IPS-NIHi7 (cell line): ENCODE results near the gene SUMF2.
"Not testable (repeated sequence)": the region's sequence is repeated elsewhere in the genome, so short reads cannot be mapped to it uniquely, and the experiment has no call there.

Source experiments
- DNase-seq: peaks from one replicate; pipeline ENCODE4 v3.0.0; 2012; ENCODE audit warnings: mixed read lengths; ENCODE audit errors: extremely low spot score

Gene SUMF2

DNA sequence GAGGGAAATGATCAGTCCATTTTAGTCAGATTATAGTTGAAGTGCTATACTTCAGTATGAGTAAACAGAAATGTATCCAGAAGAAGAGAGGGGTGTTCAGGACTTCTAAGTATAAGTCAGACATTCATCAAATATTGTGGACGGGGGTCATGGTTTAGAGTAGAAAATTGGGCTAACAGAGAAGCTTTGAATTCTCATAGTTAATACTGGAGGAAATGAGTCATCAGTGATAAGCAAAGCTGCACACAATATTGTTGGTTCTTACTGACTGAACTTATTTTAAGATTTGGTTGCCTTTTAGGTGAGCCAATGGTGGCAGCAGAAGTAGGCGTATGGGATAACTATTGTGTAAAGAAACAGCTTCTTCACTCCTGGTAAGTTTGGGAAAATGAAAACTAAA is 1.7 kb upstream of the SUMF2 start:
- DNase-seq, result no peak

DNA sequence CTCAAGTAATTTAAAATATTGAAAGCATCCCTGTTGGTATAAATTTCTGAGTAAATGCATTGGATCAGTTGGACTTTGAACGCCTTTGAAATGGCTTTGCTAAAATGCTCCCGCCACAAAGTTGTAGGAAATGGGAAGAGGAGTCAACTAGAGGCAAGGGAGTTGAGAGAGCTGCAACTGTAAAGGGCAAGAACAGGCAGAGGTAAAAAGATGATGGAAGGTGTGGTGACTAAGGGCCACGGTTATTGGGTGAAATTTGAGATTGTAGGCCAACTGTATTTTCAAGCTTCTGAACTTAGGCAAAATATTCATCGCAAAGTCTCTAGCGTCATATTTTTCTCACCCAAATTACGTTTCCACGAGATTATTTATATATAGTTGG is 595 bp upstream of the SUMF2 start:
- DNase-seq, result no peak

GRCh38 chr7:56066376-56066775 is 2.3 kb downstream of the SUMF2 start:
- DNase-seq, result not testable (repeated sequence)

DNA sequence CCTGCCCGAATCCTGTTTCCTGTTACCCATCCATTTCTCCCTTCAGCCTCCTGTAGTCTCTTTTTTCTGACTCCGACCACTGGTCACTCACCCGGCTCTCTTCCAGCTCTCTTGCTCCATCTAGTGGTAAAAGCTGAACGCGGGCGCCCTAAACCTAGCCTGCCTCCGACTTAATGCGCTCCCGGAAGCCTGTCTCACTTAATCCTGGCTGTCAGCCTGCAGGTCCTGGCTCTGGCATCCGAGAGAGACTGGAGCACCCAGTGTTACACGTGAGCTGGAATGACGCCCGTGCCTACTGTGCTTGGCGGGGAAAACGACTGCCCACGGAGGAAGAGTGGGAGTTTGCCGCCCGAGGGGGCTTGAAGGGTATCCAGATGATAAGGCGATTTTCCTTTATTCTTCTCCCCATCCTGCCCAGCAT is 10.3 kb downstream of the SUMF2 start:
- peak; percentile 88 for DNase-seq

- no peak for DNase-seq
Measured at GRCh38 chr7:56077681-56078080, 13.6 kb downstream of the SUMF2 start.

DNA sequence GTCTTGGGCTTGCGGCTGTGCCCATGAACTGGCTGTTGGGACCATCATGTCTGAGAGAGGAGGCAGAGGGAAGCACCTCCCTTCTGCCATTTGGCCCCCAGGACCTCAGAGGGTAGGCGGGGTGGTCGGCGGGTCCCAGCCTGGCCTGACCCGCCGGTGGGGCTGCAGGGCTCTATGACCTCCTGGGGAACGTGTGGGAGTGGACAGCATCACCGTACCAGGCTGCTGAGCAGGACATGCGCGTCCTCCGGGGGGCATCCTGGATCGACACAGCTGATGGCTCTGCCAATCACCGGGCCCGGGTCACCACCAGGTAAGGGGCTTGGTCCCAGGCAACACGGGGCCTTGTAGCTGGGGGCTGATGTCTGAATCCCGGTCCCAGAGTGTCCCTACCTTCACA is 14.1 kb downstream of the SUMF2 start:
- no peak for DNase-seq

GRCh38 chr7:56079450-56080185 is 15.5 kb downstream of the SUMF2 start:
- no peak for DNase-seq

DNA sequence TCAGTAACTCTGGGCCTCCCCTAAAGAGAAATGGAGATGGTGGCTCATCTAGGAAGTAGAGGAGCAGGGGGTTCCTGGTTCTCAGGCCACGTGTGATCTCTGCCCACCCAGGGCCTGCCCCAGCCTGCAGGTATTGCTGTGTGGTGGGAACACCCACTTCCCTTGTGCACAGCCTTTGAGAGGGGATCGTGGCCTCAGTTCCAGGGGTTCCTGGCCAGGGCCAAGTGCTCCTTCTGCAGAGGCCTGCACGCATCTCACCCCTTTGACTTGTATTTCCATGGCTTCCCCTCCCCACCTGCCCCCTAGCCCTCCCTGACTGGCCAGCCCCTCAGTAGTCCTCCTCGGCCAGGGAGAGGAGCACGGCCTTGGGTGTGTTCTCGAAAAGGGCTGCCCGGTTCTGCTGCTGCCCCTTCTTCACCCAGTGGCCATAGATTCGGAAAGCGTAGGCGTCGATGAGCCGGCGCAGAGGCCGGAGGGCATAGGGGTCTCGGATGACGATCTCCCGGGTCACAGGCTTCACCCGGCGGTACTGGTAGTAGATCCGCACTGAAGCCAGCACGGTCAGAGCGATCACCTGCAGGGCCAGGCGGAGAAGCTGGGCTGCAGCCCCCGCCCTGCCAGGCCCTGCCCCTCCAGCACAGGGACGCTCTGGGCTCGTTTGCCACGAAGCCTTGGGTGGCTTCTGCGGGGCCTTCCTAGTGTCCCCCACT is 16.8 kb downstream of the SUMF2 start:
- DNase-seq, result not testable (repeated sequence)

DNA sequence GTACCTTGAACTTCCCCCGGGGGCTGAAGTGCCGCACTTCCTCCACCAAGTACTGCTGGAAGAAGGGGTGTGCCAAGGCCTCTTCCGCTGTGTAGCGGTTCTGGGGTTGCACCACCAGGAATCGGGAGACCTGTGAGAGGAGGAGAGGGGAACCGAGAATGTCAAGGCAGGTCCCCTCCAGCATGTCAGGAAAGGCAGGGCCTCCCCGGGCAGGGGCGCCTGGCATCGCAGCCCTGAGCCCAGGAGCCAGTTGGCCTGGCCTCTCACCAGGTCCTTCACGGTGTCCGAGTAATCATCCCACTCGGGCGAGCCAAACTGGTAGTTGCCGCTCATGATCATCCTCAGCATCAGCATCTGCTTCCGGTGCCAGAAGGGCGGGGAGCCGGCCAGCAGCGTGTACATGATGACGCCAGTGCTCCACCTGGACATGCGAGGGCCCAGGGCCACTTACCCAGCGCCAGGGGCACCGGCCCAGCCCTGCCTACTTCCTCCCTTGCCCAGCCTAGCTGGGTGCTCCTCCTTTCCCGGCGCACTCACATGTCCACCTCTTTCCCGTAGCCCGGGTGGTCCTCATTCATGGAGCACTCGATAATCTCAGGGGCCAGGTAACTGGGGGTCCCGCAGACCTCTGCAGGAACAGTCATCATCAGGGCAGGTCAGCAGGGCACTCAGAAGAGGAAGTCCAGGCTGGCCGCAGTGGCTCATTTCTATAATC is 17.7 kb downstream of the SUMF2 start:
- no peak for DNase-seq

DNA sequence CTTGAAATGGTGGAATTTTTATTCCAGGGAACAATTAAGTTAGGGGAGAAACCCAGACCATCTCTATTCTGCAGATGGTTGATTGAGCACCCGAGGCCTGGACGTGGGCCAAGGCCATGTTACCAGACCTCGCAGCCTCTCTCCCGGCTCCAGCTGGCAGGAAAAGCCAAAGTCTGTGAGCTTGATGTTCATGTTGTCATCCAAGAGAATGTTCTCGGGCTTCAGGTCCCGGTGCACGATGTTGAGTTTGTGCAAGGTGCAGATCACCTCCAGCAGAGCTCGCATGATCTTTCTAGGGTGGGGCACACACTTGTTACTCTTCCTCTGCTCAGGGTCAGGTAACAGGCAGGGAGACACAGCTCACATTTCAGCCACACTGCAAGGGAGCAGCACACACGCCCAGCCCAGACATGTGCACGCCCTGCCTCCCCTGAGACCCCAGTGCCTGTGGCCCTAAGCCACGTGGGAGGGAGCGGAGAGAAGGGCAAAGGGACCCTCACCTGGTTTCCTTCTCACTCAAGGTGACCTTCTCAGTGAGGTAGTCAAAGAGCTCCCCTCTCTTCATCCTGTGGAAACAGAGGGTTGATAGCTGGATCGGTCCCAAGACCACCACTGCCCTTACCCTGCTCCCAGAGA is 19.2 kb downstream of the SUMF2 start:
- DNase-seq, result no peak

- no peak for DNase-seq
Measured at GRCh38 chr7:56086761-56087160, 22.7 kb downstream of the SUMF2 start.

DNA sequence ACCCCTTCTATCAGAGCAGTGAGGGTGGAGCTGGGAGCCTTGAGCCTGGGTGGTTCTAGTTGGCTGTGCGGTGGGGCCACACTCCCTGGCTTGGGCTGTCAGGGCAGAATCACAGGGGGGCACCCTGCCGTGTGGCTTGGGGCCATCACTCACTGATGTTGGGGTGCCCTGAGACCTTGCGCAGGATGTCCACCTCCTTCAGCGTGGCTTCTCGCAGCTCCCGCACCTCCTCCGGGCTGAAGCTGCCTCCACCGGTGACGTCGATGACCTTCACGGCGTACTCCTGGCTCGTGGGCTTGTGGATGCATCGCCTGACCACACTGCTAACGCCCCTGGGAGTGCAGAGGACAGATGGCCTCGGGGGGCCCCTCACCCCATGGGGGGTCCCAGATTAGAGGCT is 23.4 kb downstream of the SUMF2 start:
- no peak for DNase-seq

- DNase-seq, result no peak
Measured at GRCh38 chr7:56091591-56091990, 27.5 kb downstream of the SUMF2 start.

DNA sequence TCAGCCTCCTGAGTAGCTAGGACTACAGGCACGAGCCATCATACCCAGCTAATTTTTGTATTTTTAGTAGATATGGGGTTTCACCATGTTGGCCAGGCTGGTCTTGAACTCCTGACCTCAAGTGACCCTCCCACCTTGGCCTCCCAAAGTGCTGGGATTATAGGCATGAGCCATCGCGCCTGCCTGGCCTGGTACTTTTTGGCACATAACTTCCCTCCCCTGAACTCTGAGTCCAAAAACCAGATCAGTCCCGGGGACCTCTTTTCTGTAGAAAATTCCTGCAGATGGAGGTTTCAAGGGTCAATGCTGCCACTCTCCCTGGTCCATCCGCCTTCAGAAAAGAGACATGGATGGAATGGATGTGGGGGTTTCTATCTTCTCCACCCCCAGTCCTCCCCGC is 28.3 kb downstream of the SUMF2 start:
- DNase-seq, result not testable (repeated sequence)

DNA sequence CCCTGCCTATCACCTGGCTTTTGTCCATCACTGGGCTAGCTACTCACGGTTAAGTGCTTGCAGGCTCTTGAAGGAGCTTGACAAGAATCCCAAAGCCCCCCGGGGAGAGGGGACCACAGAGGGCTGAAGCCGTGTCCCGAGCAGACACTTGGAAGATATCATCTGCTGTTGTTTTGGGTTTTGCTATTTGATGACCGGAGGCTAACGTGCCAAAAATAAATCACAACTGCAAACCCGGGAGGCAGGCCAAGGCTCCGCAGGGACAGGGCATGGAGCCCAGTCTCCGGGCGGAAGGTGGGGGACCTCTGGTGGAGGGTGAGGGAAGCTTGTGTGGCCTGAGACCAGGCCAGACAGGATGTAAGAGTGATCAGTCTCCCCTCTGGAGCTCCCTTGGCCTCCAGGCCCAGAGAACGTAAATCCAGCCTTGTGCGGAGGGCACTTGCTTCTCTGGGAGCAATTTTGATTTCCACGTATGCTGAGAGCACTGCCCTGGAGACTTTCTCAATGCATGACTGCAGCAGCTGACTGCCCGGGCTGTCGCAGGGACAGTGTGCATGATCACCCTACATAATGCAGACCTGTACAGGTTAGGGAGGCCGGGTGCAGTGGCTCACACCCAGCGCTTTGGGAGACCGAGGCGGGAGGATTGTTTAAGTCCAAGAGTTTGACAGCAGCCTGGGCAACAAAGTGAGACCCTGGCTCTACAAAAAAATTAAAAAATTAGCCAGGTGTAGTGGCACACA is 28.9 kb downstream of the SUMF2 start, which contains the start of gene PHKG1:
TSS of gene PHKG1 (minus strand) at position 164 of the 743 bp plus-strand sequence. CDS start 4,011 bp downstream, outside the sequence.
- DNase-seq, result peak; percentile 43

DNA sequence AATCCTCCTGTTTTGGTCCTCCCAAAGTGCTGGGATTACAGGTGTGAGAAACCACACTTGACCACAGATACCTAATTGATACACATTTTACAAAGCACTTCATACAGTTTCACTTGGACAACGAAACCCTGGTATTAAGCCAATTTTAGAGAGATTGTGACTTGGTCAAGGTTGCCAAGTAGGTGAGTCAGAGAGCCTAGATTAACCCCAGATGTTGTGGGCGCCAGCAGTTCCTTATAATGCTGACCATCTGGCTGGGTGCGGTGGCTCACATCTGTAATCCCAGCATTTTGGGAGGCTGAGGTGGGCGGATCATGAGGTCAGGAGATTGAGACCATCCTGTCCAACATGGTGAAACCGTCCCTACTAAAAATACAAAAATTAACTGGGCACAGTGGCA is 33.6 kb downstream of the SUMF2 start:
- no peak for DNase-seq

DNA sequence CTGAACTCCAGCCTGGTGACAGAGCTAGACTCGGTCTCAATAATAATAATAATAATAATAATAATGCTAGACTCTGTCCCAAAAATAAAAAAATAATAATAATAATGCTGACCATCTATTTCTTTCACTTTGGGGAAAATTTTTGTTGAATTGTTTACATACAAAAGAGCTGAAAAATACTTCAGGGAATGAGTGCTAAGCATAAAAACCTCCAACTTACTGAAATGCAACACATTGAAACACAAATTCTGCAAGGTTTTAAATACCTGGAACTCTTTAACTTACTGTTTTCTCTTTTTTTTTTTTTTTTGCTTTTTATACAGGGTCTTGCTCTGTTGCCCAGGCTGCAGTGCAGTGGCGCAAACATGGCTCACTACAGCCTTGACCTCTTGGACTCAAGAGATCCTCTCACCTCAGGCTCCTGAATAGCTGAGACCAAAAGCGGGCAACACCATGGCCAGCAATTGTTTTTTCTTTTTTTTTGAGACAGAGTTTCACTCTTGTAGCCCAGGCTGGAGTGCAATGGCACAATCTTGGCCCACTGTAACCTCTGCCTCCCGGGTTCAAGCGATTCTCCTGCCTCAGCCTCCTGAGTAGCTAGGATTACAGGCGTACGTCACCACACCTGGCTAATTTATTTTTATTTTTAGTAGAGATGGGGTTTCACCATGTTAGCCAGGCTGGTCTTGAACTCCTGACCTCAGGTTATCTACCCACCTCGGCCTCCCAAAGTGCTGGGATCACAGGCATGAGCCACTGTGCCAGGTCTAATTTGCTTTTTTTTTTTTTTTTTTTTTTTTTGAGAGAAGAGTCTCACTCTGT is 34.3 kb downstream of the SUMF2 start:
- DNase-seq, result not testable (repeated sequence)

DNA sequence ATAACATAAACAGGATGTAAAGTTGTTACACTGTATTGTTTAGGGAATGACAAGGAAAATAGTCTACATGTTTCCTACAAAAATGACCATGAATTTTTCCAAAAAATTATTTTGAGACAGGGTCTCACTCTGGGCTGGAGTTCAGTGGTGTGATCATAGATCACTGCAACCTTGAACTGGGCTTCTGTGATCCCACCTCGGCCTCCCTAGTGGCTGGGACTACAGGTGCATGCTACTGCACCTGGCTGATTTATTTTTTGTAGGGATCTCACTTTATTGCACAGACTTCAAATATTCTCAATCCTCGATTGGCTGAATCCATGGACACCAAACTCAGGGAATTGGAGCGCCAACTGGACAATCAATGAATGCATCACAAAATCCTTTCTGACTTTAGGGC is 35.6 kb downstream of the SUMF2 start:
- DNase-seq, result no peak

DNA sequence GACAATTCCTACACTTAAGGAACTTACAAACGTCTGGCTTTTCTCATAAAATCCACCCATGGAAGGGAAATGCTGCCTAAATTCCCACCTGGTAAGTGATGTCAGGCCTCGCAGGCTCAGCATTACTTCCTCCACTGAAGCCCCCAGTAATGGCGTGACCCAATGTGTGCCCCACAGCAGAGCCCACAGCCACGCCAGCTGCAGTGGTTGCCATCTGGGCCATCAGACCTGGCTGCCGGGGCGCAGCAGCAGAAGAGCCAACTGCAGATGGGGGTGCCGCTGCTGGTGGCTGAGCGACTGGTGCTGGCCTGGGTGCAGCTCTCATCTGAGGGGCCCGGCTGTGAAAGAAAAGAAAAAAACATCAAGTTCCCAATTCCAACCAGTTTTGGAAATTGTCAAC is 40.1 kb downstream of the SUMF2 start:
- DNase-seq, result not testable (repeated sequence)

GRCh38 chr7:56105508-56105907 is 41.4 kb downstream of the SUMF2 start:
- DNase-seq, result no peak
